HG03571 (cell line): Measurements from ENCODE around the gene RAB7A.
"Not testable (repeated sequence)": the region's sequence is repeated elsewhere in the genome, so short reads cannot be mapped to it uniquely, and the experiment has no call there.

Experiments used
- ATAC-seq: cut with Tn5 transposase; IDR thresholded peaks from one replicate; pipeline ENCODE4 v1.9.1; 2021; ENCODE audit not compliant: unreplicated experiment

Gene RAB7A

GRCh38 chr3:128710816-128711433 is 15.1 kb upstream of the RAB7A start:
- no peak for ATAC-seq

GRCh38 chr3:128712848-128713247 is 13.1 kb upstream of the RAB7A start:
- ATAC-seq = no peak

GRCh38 chr3:128714887-128715491 is 11.0 kb upstream of the RAB7A start:
- ATAC-seq = no peak

GRCh38 chr3:128718892-128719291 is 7.1 kb upstream of the RAB7A start:
- not testable (repeated sequence) for ATAC-seq

- ATAC-seq = no peak
These were observed 5.1 kb upstream of the RAB7A start for GRCh38 chr3:128720891-128721290.

- no peak for ATAC-seq
These were observed 2.5 kb upstream of the RAB7A start for GRCh38 chr3:128723477-128723876.

- peak; percentile 14 for ATAC-seq
These were observed 398 bp upstream of the RAB7A start for GRCh38 chr3:128725547-128726022.

GRCh38 chr3:128727059-128727458 is 1.1 kb downstream of the RAB7A start:
- no peak for ATAC-seq

- ATAC-seq = no peak
These were observed 1.5 kb downstream of the RAB7A start for GRCh38 chr3:128727485-128727884.

GRCh38 chr3:128727996-128728395 is 2.0 kb downstream of the RAB7A start:
- ATAC-seq = no peak

- ATAC-seq = not testable (repeated sequence)
These were observed 2.5 kb downstream of the RAB7A start for GRCh38 chr3:128728521-128728920.

- no peak for ATAC-seq
These were observed 4.5 kb downstream of the RAB7A start for GRCh38 chr3:128730471-128730870.

GRCh38 chr3:128734523-128735189 is 8.7 kb downstream of the RAB7A start:
- ATAC-seq = no peak

GRCh38 chr3:128735287-128735686 is 9.3 kb downstream of the RAB7A start:
- no peak for ATAC-seq

GRCh38 chr3:128735884-128736283 is 9.9 kb downstream of the RAB7A start:
- ATAC-seq = no peak

- ATAC-seq = no peak
These were observed 10.6 kb downstream of the RAB7A start for GRCh38 chr3:128736601-128737000.

- no peak for ATAC-seq
These were observed 14.6 kb downstream of the RAB7A start for GRCh38 chr3:128740621-128741020.

- ATAC-seq = no peak
These were observed 17.0 kb downstream of the RAB7A start for GRCh38 chr3:128742821-128743594.

GRCh38 chr3:128745742-128746141 is 19.8 kb downstream of the RAB7A start:
- ATAC-seq = no peak

GRCh38 chr3:128746881-128747280 is 20.9 kb downstream of the RAB7A start:
- ATAC-seq = no peak

GRCh38 chr3:128748557-128748956 is 22.6 kb downstream of the RAB7A start:
- ATAC-seq = no peak

- ATAC-seq = no peak
These were observed 23.1 kb downstream of the RAB7A start for GRCh38 chr3:128749035-128749434.
